GM23338 (cell line): ENCODE results near the gene WIPF1. TPM values are rescaled to one million over a fixed set of nuclear protein-coding genes. Genes with fewer than 3 reads are reported as not detected.

ENCODE experiments used
- ATAC-seq: fragments of 200-7000 bp; cut with Tn5 transposase; 3 replicates; pipeline ENCODE4 v1.9.1; 2020
- DNase-seq: peaks from one replicate; pipeline ENCODE4 v3.0.0-alpha.2; 2015; ENCODE audit warnings: low spot score
- H2AFZ ChIP-seq: fragments of 200-600 bp; sonication (generic); 2 replicates; pipeline ENCODE4 v1.8.0; 2016; ENCODE audit warnings: antibody characterized with exemption, mild to moderate bottlenecking, moderate library complexity
- H3F3A ChIP-seq: fragments of 200-600 bp; sonication (generic); replicated peaks from 2 replicates; pipeline ENCODE4 v1.8.0; 2017; ENCODE audit warnings: antibody characterized with exemption, mixed run types, low read depth
- H3K27ac ChIP-seq: fragments of 200-600 bp; sonication (generic); 2 replicates; pipeline ENCODE4 v1.6.1; 2016; ENCODE audit warnings: low read depth
- H3K27me3 ChIP-seq: fragments of 200-600 bp; sonication (generic); 2 replicates; pipeline ENCODE4 v1.8.0; 2016; ENCODE audit warnings: mild to moderate bottlenecking, mixed run types, moderate library complexity; ENCODE audit not compliant: insufficient read depth
- H3K36me3 ChIP-seq: fragments of 200-600 bp; sonication (generic); 2 replicates; pipeline ENCODE4 v1.8.0; 2016; ENCODE audit warnings: mild to moderate bottlenecking; ENCODE audit not compliant: insufficient read depth
- H3K4me1 ChIP-seq: fragments of 200-600 bp; sonication (generic); 2 replicates; pipeline ENCODE4 v1.8.0; 2016; ENCODE audit warnings: mild to moderate bottlenecking, moderate library complexity; ENCODE audit not compliant: insufficient read depth
- H3K4me2 ChIP-seq: fragments of 200-600 bp; sonication (generic); 2 replicates; pipeline ENCODE4 v1.7.1; 2017; ENCODE audit warnings: mixed run types
- H3K4me3 ChIP-seq: fragments of 200-600 bp; sonication (generic); 2 replicates; pipeline ENCODE4 v1.6.1; 2016; ENCODE audit warnings: mixed run types
- H3K79me2 ChIP-seq: fragments of 200-600 bp; sonication (generic); replicated peaks from 2 replicates; pipeline ENCODE4 v1.8.0; 2017; ENCODE audit warnings: mild to moderate bottlenecking; ENCODE audit not compliant: insufficient read depth
- H3K9me2 ChIP-seq: fragments of 200-600 bp; sonication (generic); 2 replicates; pipeline ENCODE4 v1.8.0; 2017; ENCODE audit not compliant: insufficient read depth
- H4K20me1 ChIP-seq: fragments of 200-600 bp; sonication (generic); replicated peaks from 2 replicates; pipeline ENCODE4 v1.8.0; 2017; ENCODE audit warnings: mild to moderate bottlenecking; ENCODE audit not compliant: insufficient read depth
- H3K27ac Mint-ChIP-seq: 2 replicates; pipeline ENCODE4 v1.8.0; 2020; ENCODE audit warnings: inconsistent platforms, mild to moderate bottlenecking, moderate library complexity, mixed read lengths
- H3K27me3 Mint-ChIP-seq: 3 replicates; pipeline ENCODE4 v1.8.0; 2022; ENCODE audit warnings: low read depth, mild to moderate bottlenecking, moderate library complexity, mixed read lengths, inconsistent platforms; ENCODE audit not compliant: insufficient read depth, poor library complexity
- H3K36me3 Mint-ChIP-seq: 3 replicates; pipeline ENCODE4 v1.8.0; 2021; ENCODE audit warnings: low read depth, mild to moderate bottlenecking, inconsistent platforms, moderate library complexity, mixed read lengths
- H3K4me1 Mint-ChIP-seq: 3 replicates; pipeline ENCODE4 v1.8.0; 2020; ENCODE audit warnings: mild to moderate bottlenecking, inconsistent platforms, mixed read lengths
- H3K4me3 Mint-ChIP-seq: 3 replicates; pipeline ENCODE4 v1.8.0; 2021; ENCODE audit warnings: moderate library complexity, mild to moderate bottlenecking, inconsistent platforms, mixed read lengths
- H3K9me3 Mint-ChIP-seq: 3 replicates; pipeline ENCODE4 v1.8.0; 2020; ENCODE audit warnings: moderate library complexity, mild to moderate bottlenecking, inconsistent platforms, mixed read lengths
- CREB1 ChIP-seq: fragments of 250-450 bp; sonication (Bioruptor Pico); IDR thresholded peaks from 2 replicates; pipeline ENCODE4 v1.5.0; 2020; ENCODE audit warnings: low read depth, mild to moderate bottlenecking, moderate library complexity
- EZH2phosphoT487 ChIP-seq: fragments of 200-600 bp; sonication (generic); IDR thresholded peaks from one replicate; pipeline ENCODE4 v1.8.1; 2018; ENCODE audit warnings: antibody characterized with exemption; ENCODE audit not compliant: unreplicated experiment
- ZNF462 ChIP-seq: fragments of 250-450 bp; sonication (Bioruptor Pico); IDR thresholded peaks from 2 replicates; pipeline ENCODE4 v1.5.0; 2020; ENCODE audit warnings: mild to moderate bottlenecking, moderate library complexity
- polyA plus RNA-seq: library from polyadenylated mRNA; unstranded; fragments of >200 nt; fragmentation: Nextera tagmentation; extraction: Ambion mirVana; gene quantifications from 2 replicates; pipeline ENCODE4 v1.2.1, GENCODE V29; 2016
- total RNA-seq: library from RNA; depleted of rRNA; stranded (reverse); fragments of >200 nt; shearing (Covaris generic); gene quantifications from 2 replicates; pipeline ENCODE4 v1.2.3, GENCODE V29; 2014
- TF ChIP-seq, protein P1 (sequence below): IDR thresholded peaks from 2 replicates; pipeline ENCODE4 v1.6.1; 2016; ENCODE audit warnings: antibody characterized with exemption
- TF ChIP-seq, protein P2 (sequence below), 2 experiments: fragments of 200-600 bp in 1 of 2; sonication (generic) in 1 of 2; conservative IDR thresholded peaks; 2 replicates each; pipeline versions ENCODE4 v1.5.1 to v1.6.1; 2016 to 2017; ENCODE audit warnings: antibody characterized with exemption in 2 of 2, low read depth in 2 of 2, mild to moderate bottlenecking in 2 of 2, moderate library complexity in 1 of 2

The WIPF1 gene
- total and polyA plus RNA-seq, 2 experiments from 2014 or later = 3.0 to 6.0 TPM

DNA sequence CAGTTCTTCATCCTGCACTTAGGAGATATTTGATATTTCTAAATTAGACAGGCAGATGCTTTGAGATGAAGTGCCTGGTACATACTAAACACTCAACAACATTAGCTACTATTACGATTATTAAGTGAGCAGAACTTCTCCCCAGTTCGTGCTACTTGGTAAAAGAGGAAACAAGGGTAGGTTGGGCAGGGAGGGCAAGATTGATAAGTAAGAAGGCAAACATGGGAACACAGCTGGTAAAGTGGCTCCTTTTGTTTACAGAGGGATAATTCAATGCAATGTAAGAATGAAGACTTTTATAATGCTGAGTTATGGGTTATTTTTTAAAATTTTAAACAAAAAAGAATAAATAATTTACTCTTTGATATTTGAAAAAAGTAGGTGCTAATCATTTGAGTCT is 15.9 kb upstream of the WIPF1 start (continued):
- TF ChIP-seq ZNF462 (CRISPR knock-in tag) (no peak), CREB1 (CRISPR knock-in tag) (no peak)
- TF ChIP-seq, protein P1, sequence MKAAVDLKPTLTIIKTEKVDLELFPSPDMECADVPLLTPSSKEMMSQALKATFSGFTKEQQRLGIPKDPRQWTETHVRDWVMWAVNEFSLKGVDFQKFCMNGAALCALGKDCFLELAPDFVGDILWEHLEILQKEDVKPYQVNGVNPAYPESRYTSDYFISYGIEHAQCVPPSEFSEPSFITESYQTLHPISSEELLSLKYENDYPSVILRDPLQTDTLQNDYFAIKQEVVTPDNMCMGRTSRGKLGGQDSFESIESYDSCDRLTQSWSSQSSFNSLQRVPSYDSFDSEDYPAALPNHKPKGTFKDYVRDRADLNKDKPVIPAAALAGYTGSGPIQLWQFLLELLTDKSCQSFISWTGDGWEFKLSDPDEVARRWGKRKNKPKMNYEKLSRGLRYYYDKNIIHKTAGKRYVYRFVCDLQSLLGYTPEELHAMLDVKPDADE = no peak
- TF ChIP-seq, protein P2, sequence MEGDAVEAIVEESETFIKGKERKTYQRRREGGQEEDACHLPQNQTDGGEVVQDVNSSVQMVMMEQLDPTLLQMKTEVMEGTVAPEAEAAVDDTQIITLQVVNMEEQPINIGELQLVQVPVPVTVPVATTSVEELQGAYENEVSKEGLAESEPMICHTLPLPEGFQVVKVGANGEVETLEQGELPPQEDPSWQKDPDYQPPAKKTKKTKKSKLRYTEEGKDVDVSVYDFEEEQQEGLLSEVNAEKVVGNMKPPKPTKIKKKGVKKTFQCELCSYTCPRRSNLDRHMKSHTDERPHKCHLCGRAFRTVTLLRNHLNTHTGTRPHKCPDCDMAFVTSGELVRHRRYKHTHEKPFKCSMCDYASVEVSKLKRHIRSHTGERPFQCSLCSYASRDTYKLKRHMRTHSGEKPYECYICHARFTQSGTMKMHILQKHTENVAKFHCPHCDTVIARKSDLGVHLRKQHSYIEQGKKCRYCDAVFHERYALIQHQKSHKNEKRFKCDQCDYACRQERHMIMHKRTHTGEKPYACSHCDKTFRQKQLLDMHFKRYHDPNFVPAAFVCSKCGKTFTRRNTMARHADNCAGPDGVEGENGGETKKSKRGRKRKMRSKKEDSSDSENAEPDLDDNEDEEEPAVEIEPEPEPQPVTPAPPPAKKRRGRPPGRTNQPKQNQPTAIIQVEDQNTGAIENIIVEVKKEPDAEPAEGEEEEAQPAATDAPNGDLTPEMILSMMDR (conservative IDR thresholded peaks at IDR 0.05; ENCODE audit: low read depth in 2 of 2) = no peak

GRCh38 chr2:174612970-174613369 is 15.4 kb upstream of the WIPF1 start:
- no peak for DNase-seq
- H3K4me3 Mint-ChIP-seq = no peak overlapping the region
- no peak overlapping the region for H3K27ac Mint-ChIP-seq
- H2AFZ ChIP-seq = no peak overlapping the region
- no peaks in the 10 kb centered on the region for H3K4me1 ChIP-seq
- H3K9me2 ChIP-seq = peaks cover 4% of the 10 kb centered on the region; the same call in 1 of the 2 replicates
- H4K20me1 ChIP-seq = no peaks in the 10 kb centered on the region
- no peaks in the 10 kb centered on the region for H3F3A ChIP-seq
- H3K27ac ChIP-seq = no peak overlapping the region
- H3K9me3 Mint-ChIP-seq = no peaks in the 10 kb centered on the region
- no peaks in the 10 kb centered on the region for H3K79me2 ChIP-seq
- H3K36me3 ChIP-seq = no peaks in the 10 kb centered on the region
- no peak overlapping the region for H3K4me2 ChIP-seq
- no peak for ATAC-seq
- H3K36me3 Mint-ChIP-seq = no peaks in the 10 kb centered on the region
- H3K4me3 ChIP-seq = no peak overlapping the region
- no peaks in the 10 kb centered on the region; the same call in 2 of the 3 replicates for H3K4me1 Mint-ChIP-seq
- H3K27me3 ChIP-seq = no peaks in the 10 kb centered on the region
- H3K27me3 Mint-ChIP-seq = no peaks in the 10 kb centered on the region
- TF ChIP-seq EZH2phosphoT487 (no peak), CREB1 (CRISPR knock-in tag) (no peak)
- TF ChIP-seq, protein P1 = no peak
